ENCODE data around the gene DIP2C.

- TF ChIP-seq, protein P1, sequence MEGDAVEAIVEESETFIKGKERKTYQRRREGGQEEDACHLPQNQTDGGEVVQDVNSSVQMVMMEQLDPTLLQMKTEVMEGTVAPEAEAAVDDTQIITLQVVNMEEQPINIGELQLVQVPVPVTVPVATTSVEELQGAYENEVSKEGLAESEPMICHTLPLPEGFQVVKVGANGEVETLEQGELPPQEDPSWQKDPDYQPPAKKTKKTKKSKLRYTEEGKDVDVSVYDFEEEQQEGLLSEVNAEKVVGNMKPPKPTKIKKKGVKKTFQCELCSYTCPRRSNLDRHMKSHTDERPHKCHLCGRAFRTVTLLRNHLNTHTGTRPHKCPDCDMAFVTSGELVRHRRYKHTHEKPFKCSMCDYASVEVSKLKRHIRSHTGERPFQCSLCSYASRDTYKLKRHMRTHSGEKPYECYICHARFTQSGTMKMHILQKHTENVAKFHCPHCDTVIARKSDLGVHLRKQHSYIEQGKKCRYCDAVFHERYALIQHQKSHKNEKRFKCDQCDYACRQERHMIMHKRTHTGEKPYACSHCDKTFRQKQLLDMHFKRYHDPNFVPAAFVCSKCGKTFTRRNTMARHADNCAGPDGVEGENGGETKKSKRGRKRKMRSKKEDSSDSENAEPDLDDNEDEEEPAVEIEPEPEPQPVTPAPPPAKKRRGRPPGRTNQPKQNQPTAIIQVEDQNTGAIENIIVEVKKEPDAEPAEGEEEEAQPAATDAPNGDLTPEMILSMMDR (IDR thresholded peaks at IDR 0.05): no peak
- TF ChIP-seq EZH2 (IDR thresholded peaks at IDR 0.05) (no peak), EZH2phosphoT487 (IDR thresholded peaks at IDR 0.05) (no peak)
These were observed 145.3 kb downstream of the DIP2C start for GRCh38 chr10:543862-544822.

All from neural progenitor cell (in vitro differentiated cells).